T-helper 2 cell treated with Interferon-gamma antibody and Interleukin-4, amounts not matched to agents 5 μg/mL and 100 μg/mL, for 36 hours (primary cell): ENCODE results near the gene VWCE.
"Not testable (repeated sequence)": the region's sequence is repeated elsewhere in the genome, so short reads cannot be mapped to it uniquely, and the experiment has no call there.

Experiments used
- DNase-seq: peaks from one replicate; pipeline ENCODE4 v3.0.0; 2021; ENCODE audit warnings: low spot score
- H3K27ac Mint-ChIP-seq: one replicate; pipeline ENCODE4 v1.8.0; 2021; ENCODE audit warnings: mild to moderate bottlenecking, mixed read lengths
- H3K27me3 Mint-ChIP-seq: one replicate; pipeline ENCODE4 v1.8.0; 2021; ENCODE audit warnings: low read depth, mixed read lengths
- H3K36me3 Mint-ChIP-seq: one replicate; pipeline ENCODE4 v1.8.0; 2021; ENCODE audit warnings: low read depth, mixed read lengths
- H3K4me1 Mint-ChIP-seq: one replicate; pipeline ENCODE4 v1.8.0; 2021; ENCODE audit warnings: low read depth, mixed read lengths
- H3K4me3 Mint-ChIP-seq: one replicate; pipeline ENCODE4 v1.8.0; 2022; ENCODE audit warnings: mild to moderate bottlenecking, moderate library complexity, mixed read lengths
- H3K9me3 Mint-ChIP-seq: one replicate; pipeline ENCODE4 v1.8.0; 2021; ENCODE audit warnings: mixed read lengths

Gene VWCE

DNA sequence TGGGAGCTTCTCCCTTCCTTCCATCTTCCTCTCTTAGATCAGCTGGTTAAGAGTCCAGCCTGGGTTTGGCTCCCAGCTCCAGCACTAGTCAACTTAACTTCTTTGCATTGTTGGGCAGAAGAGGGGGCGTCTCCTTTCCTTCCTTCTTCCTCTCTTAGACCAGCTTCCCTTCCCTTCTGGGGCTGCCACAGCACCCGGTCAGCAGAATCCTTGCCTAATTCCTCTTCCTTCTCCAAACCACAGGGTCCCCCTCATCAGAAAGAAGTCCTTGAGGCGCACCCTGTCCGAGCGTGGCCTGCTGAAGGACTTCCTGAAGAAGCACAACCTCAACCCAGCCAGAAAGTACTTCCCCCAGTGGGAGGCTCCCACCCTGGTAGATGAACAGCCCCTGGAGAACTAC, 53.6 kb downstream of the VWCE start:
- H3K9me3 Mint-ChIP-seq, H3K4me3 Mint-ChIP-seq, H3K4me1 Mint-ChIP-seq, DNase-seq, H3K27ac Mint-ChIP-seq, H3K36me3 Mint-ChIP-seq, H3K27me3 Mint-ChIP-seq: not testable (repeated sequence)

DNA sequence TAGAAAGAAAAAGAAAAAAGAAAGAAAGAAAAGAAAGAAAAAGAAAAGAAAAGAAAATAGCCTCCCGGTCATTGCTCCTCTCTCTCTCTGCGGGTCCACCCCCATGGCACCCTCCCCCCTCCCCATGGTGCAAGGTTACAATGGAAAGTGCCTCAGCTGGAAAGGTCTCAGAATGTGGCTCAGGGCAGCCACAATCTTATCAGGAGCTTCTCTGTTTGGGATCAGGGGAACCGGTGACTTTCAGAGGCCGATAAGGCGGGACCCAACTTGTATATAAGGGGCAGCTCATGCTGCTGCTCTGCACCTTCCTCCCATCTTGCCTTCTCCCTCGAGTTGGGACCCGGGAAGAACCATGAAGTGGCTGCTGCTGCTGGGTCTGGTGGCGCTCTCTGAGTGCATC, 54.2 kb downstream of the VWCE start, which contains the start of gene PGA5:
Gene PGA5, plus strand, starts transcription at position 301 of the 400 bp plus-strand sequence. Its CDS starts 52 bp downstream, at position 353.
- H3K27ac Mint-ChIP-seq, H3K27me3 Mint-ChIP-seq, H3K9me3 Mint-ChIP-seq, H3K4me3 Mint-ChIP-seq, DNase-seq, H3K4me1 Mint-ChIP-seq, H3K36me3 Mint-ChIP-seq: not testable (repeated sequence)

DNA sequence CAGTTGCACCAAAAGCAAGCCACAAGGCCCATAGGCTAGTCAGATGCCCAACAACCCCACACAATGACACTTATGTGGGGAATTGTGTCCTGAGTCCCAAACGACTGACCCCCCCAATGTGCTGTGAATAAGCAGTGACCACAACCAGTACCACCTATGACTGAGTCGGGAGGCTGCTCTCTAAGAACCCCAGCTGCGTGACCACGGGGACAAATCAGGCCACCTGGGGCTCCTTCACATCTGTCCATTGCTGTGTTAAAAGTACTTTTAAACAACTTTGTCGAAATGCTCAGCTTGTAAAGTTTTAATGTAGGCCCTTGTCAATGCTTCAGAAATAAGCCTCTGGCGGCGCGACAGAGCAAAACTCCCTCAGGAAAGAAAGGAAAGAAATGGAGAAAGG, 54.8 kb downstream of the VWCE start:
- not testable (repeated sequence) for H3K36me3 Mint-ChIP-seq, H3K4me1 Mint-ChIP-seq, H3K9me3 Mint-ChIP-seq

DNA sequence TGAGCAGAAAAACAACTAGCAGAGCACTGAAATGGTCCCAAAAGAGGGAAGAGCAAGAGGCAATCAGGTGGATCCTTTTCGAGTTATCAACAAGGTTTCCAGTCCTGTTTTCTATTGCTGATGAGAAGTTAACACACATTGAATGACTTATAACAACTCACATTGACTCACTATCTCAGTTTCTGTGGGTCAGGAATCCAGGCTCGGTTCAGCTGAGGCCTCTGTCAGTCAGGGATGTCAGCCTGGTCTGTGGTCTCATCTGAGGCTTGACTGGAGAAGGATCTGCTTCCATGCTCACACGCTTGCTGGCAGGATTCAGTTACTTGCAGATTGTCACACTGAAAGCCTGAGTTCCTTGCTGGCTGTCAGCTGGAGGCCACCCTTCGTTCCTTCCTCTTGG, 58.0 kb downstream of the VWCE start:
- not testable (repeated sequence) for DNase-seq, H3K4me3 Mint-ChIP-seq, H3K27me3 Mint-ChIP-seq, H3K36me3 Mint-ChIP-seq, H3K4me1 Mint-ChIP-seq, H3K27ac Mint-ChIP-seq, H3K9me3 Mint-ChIP-seq

More for the DNA sequence above, 54.8 kb downstream of the VWCE start:
- H3K27me3 Mint-ChIP-seq, DNase-seq, H3K27ac Mint-ChIP-seq, H3K4me3 Mint-ChIP-seq: not testable (repeated sequence)

DNA sequence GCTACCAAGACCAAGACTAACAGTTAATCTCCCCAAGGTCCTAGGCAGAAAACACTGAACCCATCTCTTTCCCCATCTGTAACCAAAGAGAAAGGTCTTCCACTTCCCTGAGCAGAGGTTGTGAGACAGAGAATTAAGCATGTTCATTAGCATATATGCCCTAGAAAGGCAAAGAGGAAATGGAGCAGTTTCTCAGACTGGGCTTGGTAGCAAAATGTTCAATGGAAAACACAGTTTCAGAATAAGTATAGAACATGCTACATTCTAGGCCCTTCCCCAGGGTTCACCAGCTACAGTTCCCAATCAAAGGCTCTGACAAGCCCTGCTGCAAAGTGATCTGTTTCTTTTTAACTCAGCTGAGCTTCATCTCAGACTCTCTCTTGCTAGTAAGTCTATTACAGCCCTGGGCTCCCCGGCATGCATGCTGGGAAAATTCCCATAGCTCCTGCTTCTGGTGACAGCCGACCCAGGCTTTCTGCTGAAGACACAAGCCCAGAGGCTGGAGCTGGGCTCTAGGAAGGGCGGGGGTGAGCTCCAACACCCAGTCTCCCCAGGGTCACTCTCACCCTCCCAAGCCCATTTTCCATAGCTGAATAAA, 62.5 kb downstream of the VWCE start:
- not testable (repeated sequence) for H3K36me3 Mint-ChIP-seq, H3K4me3 Mint-ChIP-seq

DNA sequence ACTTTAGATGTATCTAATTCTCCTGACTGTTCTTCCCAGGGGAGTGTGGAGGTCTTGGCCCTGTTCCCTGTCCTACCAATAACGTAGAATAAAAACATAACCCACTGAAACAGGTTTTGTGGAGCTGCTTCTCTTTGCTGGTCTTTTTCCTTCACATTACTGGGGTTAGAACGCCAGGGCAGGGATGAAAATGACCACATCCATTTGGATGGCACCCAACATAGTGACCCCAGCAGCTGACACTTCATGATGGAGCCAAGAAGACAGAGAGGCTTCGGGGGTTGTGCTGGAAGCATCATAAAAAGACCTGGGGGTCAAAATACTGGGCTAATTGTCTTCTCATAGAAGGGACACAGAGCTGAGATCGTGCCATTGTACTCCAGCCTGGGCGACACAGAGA, 63.5 kb downstream of the VWCE start:
- DNase-seq, H3K4me3 Mint-ChIP-seq, H3K27me3 Mint-ChIP-seq, H3K4me1 Mint-ChIP-seq, H3K36me3 Mint-ChIP-seq, H3K27ac Mint-ChIP-seq, H3K9me3 Mint-ChIP-seq: not testable (repeated sequence)

More for the DNA sequence above, 62.5 kb downstream of the VWCE start:
- H3K27me3 Mint-ChIP-seq, H3K4me1 Mint-ChIP-seq, DNase-seq, H3K27ac Mint-ChIP-seq, H3K9me3 Mint-ChIP-seq: not testable (repeated sequence)

DNA sequence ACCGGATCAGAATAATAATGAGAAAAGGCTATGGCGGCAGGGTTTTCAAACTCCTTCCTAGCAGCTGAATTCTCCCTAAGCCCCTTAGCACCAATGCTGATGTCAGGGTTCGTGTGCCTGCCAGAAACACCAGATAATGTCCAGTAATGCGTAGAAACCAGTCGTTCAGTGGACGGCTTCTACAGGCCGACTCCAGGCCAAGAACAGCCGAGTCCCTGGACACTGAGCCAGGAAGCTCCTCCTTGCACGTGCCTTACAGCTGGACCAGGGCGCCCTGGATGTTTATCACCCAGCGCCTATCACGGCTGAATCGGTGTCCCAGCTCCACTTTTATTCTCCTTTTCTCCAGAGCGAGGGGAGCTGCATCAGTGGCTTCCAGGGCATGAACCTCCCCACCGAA, 64.1 kb downstream of the VWCE start:
- H3K27me3 Mint-ChIP-seq, H3K4me1 Mint-ChIP-seq, H3K27ac Mint-ChIP-seq: not testable (repeated sequence)

DNA sequence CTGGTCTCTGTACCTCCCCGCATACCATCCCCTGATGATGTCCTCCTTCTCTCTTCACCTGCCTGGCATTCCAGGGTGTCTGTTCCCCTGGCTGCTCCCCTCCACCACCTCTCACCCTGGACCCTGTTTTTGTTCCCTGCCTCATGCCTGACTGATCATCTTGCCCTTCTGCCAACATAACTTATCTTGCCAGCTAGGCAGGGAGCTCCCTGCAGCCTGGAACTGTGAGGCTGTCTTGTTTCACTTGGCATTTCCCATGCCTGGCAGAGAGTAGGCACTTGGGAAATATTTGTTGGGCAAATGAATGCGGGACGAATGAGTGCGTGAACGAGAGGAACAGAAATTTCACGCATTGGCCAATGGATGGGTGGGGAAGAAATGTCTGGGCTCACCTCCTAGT, 65.7 kb downstream of the VWCE start:
- DNase-seq, H3K27me3 Mint-ChIP-seq, H3K36me3 Mint-ChIP-seq, H3K27ac Mint-ChIP-seq, H3K4me1 Mint-ChIP-seq, H3K4me3 Mint-ChIP-seq, H3K9me3 Mint-ChIP-seq: not testable (repeated sequence)

More for the DNA sequence above, 64.1 kb downstream of the VWCE start:
- not testable (repeated sequence) for H3K4me3 Mint-ChIP-seq, H3K36me3 Mint-ChIP-seq, DNase-seq, H3K9me3 Mint-ChIP-seq

DNA sequence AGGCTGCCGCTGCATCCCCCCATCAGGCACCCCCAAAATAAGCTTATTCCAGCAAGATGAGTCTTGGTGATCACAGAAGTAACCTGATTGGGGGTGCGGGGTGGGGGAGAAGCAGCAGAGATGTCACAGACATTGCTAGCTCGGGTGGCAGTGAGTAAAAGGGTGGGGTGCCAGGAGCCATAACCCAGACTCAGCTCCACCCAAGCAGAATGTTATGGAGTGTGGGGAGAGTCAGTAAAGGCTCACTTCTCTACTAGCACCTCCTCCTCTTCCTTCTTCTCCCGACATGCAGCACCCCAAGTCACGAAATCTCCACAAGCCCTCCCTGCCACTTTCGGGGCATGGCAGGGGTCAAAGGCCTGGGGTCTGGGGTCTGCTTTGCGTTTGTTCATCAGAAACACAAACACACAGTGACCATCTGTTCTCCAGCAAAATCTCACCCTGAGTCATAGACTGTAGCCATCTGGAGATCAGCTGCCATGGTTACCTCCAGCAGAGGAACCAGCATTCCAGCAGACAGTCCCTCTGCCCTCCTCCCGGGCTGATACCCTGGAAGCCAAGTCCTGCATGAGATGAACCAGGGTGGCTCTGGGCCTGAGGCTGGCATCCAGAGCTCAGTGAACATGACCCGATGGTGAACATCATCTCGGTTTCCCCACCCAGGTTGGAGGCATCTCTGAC, 68.5 kb downstream of the VWCE start:
- H3K36me3 Mint-ChIP-seq, H3K27me3 Mint-ChIP-seq, H3K4me1 Mint-ChIP-seq, DNase-seq, H3K9me3 Mint-ChIP-seq, H3K4me3 Mint-ChIP-seq, H3K27ac Mint-ChIP-seq: not testable (repeated sequence)

DNA sequence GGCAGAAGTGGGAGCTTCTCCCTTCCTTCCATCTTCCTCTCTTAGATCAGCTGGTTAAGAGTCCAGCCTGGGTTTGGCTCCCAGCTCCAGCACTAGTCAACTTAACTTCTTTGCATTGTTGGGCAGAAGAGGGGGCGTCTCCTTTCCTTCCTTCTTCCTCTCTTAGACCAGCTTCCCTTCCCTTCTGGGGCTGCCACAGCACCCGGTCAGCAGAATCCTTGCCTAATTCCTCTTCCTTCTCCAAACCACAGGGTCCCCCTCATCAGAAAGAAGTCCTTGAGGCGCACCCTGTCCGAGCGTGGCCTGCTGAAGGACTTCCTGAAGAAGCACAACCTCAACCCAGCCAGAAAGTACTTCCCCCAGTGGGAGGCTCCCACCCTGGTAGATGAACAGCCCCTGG, 72.4 kb downstream of the VWCE start:
- not testable (repeated sequence) for H3K36me3 Mint-ChIP-seq, H3K4me3 Mint-ChIP-seq, DNase-seq, H3K9me3 Mint-ChIP-seq, H3K27ac Mint-ChIP-seq, H3K4me1 Mint-ChIP-seq, H3K27me3 Mint-ChIP-seq

DNA sequence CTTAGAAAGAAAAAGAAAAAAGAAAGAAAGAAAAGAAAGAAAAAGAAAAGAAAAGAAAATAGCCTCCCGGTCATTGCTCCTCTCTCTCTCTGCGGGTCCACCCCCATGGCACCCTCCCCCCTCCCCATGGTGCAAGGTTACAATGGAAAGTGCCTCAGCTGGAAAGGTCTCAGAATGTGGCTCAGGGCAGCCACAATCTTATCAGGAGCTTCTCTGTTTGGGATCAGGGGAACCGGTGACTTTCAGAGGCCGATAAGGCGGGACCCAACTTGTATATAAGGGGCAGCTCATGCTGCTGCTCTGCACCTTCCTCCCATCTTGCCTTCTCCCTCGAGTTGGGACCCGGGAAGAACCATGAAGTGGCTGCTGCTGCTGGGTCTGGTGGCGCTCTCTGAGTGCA, 73.1 kb downstream of the VWCE start, which contains the start of gene PGA4:
Gene PGA4, plus strand, starts transcription at position 301 of the 400 bp plus-strand sequence. Its CDS starts 54 bp downstream, at position 355.
- not testable (repeated sequence) for H3K27ac Mint-ChIP-seq, H3K9me3 Mint-ChIP-seq, H3K4me1 Mint-ChIP-seq, H3K27me3 Mint-ChIP-seq, DNase-seq, H3K4me3 Mint-ChIP-seq, H3K36me3 Mint-ChIP-seq

DNA sequence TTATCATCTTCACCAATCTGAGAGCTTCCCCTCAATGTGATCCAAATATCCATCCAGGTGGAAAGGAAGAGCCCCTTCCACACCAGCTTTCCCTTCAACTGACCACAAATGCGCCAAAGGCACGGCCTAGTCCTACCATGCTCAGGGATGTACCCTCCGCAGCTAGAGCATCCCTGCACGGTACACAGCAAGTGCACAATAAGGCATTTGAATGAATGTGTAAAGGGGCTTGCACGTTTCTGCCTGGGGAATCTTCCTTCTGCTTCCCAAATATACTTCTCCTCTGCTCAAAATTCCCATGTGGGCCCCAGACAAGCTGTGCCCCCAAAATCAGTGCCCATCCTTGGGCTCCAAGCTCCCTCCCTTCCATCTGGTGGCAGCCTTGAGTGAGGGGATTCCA, 76.1 kb downstream of the VWCE start:
- not testable (repeated sequence) for H3K27ac Mint-ChIP-seq, H3K36me3 Mint-ChIP-seq, H3K9me3 Mint-ChIP-seq, DNase-seq, H3K4me1 Mint-ChIP-seq, H3K4me3 Mint-ChIP-seq, H3K27me3 Mint-ChIP-seq

DNA sequence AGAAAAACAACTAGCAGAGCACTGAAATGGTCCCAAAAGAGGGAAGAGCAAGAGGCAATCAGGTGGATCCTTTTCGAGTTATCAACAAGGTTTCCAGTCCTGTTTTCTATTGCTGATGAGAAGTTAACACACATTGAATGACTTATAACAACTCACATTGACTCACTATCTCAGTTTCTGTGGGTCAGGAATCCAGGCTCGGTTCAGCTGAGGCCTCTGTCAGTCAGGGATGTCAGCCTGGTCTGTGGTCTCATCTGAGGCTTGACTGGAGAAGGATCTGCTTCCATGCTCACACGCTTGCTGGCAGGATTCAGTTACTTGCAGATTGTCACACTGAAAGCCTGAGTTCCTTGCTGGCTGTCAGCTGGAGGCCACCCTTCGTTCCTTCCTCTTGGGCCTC, 76.8 kb downstream of the VWCE start:
- H3K36me3 Mint-ChIP-seq, H3K27me3 Mint-ChIP-seq, DNase-seq, H3K9me3 Mint-ChIP-seq, H3K4me3 Mint-ChIP-seq, H3K4me1 Mint-ChIP-seq, H3K27ac Mint-ChIP-seq: not testable (repeated sequence)

DNA sequence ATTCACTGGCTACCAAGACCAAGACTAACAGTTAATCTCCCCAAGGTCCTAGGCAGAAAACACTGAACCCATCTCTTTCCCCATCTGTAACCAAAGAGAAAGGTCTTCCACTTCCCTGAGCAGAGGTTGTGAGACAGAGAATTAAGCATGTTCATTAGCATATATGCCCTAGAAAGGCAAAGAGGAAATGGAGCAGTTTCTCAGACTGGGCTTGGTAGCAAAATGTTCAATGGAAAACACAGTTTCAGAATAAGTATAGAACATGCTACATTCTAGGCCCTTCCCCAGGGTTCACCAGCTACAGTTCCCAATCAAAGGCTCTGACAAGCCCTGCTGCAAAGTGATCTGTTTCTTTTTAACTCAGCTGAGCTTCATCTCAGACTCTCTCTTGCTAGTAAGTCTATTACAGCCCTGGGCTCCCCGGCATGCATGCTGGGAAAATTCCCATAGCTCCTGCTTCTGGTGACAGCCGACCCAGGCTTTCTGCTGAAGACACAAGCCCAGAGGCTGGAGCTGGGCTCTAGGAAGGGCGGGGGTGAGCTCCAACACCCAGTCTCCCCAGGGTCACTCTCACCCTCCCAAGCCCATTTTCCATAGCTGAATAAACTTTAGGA, 81.3 kb downstream of the VWCE start:
- not testable (repeated sequence) for H3K27ac Mint-ChIP-seq, H3K4me1 Mint-ChIP-seq, H3K27me3 Mint-ChIP-seq, H3K36me3 Mint-ChIP-seq, DNase-seq, H3K4me3 Mint-ChIP-seq, H3K9me3 Mint-ChIP-seq

DNA sequence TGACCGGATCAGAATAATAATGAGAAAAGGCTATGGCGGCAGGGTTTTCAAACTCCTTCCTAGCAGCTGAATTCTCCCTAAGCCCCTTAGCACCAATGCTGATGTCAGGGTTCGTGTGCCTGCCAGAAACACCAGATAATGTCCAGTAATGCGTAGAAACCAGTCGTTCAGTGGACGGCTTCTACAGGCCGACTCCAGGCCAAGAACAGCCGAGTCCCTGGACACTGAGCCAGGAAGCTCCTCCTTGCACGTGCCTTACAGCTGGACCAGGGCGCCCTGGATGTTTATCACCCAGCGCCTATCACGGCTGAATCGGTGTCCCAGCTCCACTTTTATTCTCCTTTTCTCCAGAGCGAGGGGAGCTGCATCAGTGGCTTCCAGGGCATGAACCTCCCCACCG, 82.9 kb downstream of the VWCE start:
- not testable (repeated sequence) for H3K27ac Mint-ChIP-seq, DNase-seq, H3K36me3 Mint-ChIP-seq, H3K9me3 Mint-ChIP-seq, H3K4me3 Mint-ChIP-seq, H3K27me3 Mint-ChIP-seq, H3K4me1 Mint-ChIP-seq
